PC-3 (cell line): ENCODE measurements around the gene NOC4L. TPM values are rescaled to one million over a fixed set of nuclear protein-coding genes. Genes with fewer than 3 reads are reported as not detected.

Source experiments
- ATAC-seq: fragments of 200-7000 bp; cut with Tn5 transposase; 2 replicates; pipeline ENCODE4 v1.9.1; 2020; ENCODE audit warnings: mild to moderate bottlenecking, moderate library complexity
- BruUV-seq: library from RNA; stranded (reverse); fragments of 400-500 nt; replicated peaks from 2 replicates; lab custom pipeline; 2021; lab: Mats Ljungman, UMichigan
- CTCF ChIA-PET: fragments of 300-600 bp; sonication (Branson Sonifier 250); formaldehyde crosslinking; loops from one replicate; lab custom pipeline; 2022; ENCODE audit warnings: antibody characterized with exemption; lab: Charles Lee
- POLR2A ChIA-PET: fragments of 300-600 bp; sonication (Branson Sonifier 250); formaldehyde crosslinking; loops from one replicate; lab custom pipeline; 2022; ENCODE audit warnings: antibody characterized with exemption; ENCODE audit not compliant: unreplicated experiment; lab: Charles Lee
- DNase-seq: peaks from one replicate; pipeline ENCODE4 v3.0.0-alpha.2; 2015
- H2AFZ ChIP-seq: fragments of 300-600 bp; sonication (generic); 2 replicates; pipeline ENCODE4 v1.6.0; 2016; ENCODE audit warnings: antibody characterized with exemption, low read length
- H3F3A ChIP-seq: fragments of 300-600 bp; sonication (generic); one replicate; pipeline ENCODE4 v1.6.0; 2017; ENCODE audit warnings: antibody characterized with exemption, low read length, control low read depth, mild to moderate bottlenecking; ENCODE audit not compliant: unreplicated experiment
- H3K27ac ChIP-seq: fragments of 300-600 bp; sonication (generic); 2 replicates; pipeline ENCODE4 v1.5.1; 2016; ENCODE audit warnings: mild to moderate bottlenecking, low read length
- H3K27me3 ChIP-seq: fragments of 300-600 bp; sonication (generic); 2 replicates; pipeline ENCODE4 v1.6.1; 2016; ENCODE audit warnings: low read length, mixed read lengths
- H3K36me3 ChIP-seq: fragments of 300-600 bp; sonication (generic); 2 replicates; pipeline ENCODE4 v1.6.1; 2016; ENCODE audit warnings: low read depth, mixed run types, low read length, mixed read lengths
- H3K4me1 ChIP-seq: fragments of 300-600 bp; sonication (generic); 2 replicates; pipeline ENCODE4 v1.5.1; 2016; ENCODE audit warnings: low read length; ENCODE audit not compliant: insufficient read depth
- H3K4me2 ChIP-seq: fragments of 300-600 bp; sonication (generic); 2 replicates; pipeline ENCODE4 v1.6.0; 2016; ENCODE audit warnings: low read length
- H3K4me3 ChIP-seq: fragments of 300-600 bp; sonication (generic); 2 replicates; pipeline ENCODE4 v1.5.1; 2016; ENCODE audit warnings: mild to moderate bottlenecking, low read length, mixed read lengths
- H3K79me2 ChIP-seq: fragments of 300-600 bp; sonication (generic); 2 replicates; pipeline ENCODE4 v1.6.1; 2017; ENCODE audit warnings: low read length, mixed read lengths
- H3K9ac ChIP-seq: fragments of 300-600 bp; sonication (generic); 2 replicates; pipeline ENCODE4 v1.6.0; 2016; ENCODE audit warnings: mild to moderate bottlenecking, low read length
- H3K9me2 ChIP-seq: fragments of 300-600 bp; sonication (generic); replicated peaks from 2 replicates; pipeline ENCODE4 v1.6.1; 2016; ENCODE audit warnings: mixed run types, low read length, mixed read lengths
- H3K9me3 ChIP-seq: fragments of 300-600 bp; sonication (generic); 2 replicates; pipeline ENCODE4 v1.6.1; 2016; ENCODE audit warnings: low read length, mixed read lengths
- H4K20me1 ChIP-seq: fragments of 300-600 bp; sonication (generic); 2 replicates; pipeline ENCODE4 v1.6.1; 2016; ENCODE audit warnings: low read length, mixed read lengths
- EZH2 ChIP-seq: fragments of 300-600 bp; sonication (generic); IDR thresholded peaks from one replicate; pipeline ENCODE4 v1.6.1; 2017; ENCODE audit warnings: antibody characterized with exemption, mild to moderate bottlenecking, low read length; ENCODE audit not compliant: unreplicated experiment
- EZH2phosphoT487 ChIP-seq: fragments of 300-600 bp; sonication (generic); IDR thresholded peaks from 2 replicates; pipeline ENCODE4 v1.6.1; 2018; ENCODE audit warnings: mild to moderate bottlenecking, antibody characterized with exemption, low read length, borderline replicate concordance
- intact Hi-C: fragments of 100-400 bp; cut with micrococcal nuclease; formaldehyde crosslinking; loops from 2 replicates; pipeline ENCODE4 v1.9.0; 2023
- total RNA-seq: library from RNA; depleted of rRNA; stranded (reverse); fragments of >200 nt; gene quantifications from 2 replicates; pipeline ENCODE4 v1.2.3, GENCODE V29; 2014
- TF ChIP-seq, protein P1 (sequence below): fragments of 300-600 bp; sonication (generic); conservative IDR thresholded peaks from 2 replicates; pipeline ENCODE4 v1.5.1; 2017; ENCODE audit warnings: antibody characterized with exemption, low read depth, mild to moderate bottlenecking, low read length

Gene NOC4L
- total RNA-seq, 1 experiment from 2014 or later = 44.4 TPM

DNA sequence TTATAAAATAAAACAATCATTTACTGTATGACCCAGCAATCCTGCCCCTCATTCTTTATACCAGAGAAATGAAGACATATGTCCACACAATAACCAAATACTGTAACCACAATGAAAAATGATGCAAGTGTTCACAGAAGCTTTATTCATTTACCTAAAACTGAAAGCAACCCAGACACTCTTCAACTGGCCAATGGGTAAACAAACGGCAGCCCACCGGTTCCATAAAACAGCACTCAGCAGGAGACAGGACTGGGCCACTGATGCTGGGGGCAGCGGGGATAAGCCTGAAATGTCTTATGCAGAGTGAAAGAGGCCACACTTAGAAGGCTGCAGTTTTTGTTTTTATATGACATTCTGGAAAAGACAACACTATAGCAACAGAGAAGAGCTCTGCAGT lies 15.2 kb upstream of the NOC4L start:
- no peak overlapping the region for H2AFZ ChIP-seq
- H3K27ac ChIP-seq = 0 out of 2 replicates have a peak overlapping the region, but pooled peaks have one; percentile 28
- no peak for TF ChIP-seq EZH2
- no peak for TF ChIP-seq EZH2phosphoT487
- H3K79me2 ChIP-seq = no peaks in the 10 kb centered on the region
- ChIA-PET CTCF (no interaction called here), POLR2A (no interaction called here)
- H4K20me1 ChIP-seq = no peaks in the 10 kb centered on the region
- intact Hi-C loops = no loop called here
- H3F3A ChIP-seq = no peaks in the 10 kb centered on the region
- BruUV-seq = no TSS peak
- no peaks in the 10 kb centered on the region for H3K9me3 ChIP-seq
- H3K36me3 ChIP-seq = peaks cover 46% of the 10 kb centered on the region
- ATAC-seq = no peak
- H3K4me1 ChIP-seq = peaks cover 3% of the 10 kb centered on the region; the same call in 1 of the 2 replicates
- H3K4me3 ChIP-seq = no peak overlapping the region
- H3K27me3 ChIP-seq = no peaks in the 10 kb centered on the region
- H3K9ac ChIP-seq = no peak overlapping the region
- H3K4me2 ChIP-seq = no peak overlapping the region
- DNase-seq = no peak
- no peaks in the 10 kb centered on the region for H3K9me2 ChIP-seq

DNA sequence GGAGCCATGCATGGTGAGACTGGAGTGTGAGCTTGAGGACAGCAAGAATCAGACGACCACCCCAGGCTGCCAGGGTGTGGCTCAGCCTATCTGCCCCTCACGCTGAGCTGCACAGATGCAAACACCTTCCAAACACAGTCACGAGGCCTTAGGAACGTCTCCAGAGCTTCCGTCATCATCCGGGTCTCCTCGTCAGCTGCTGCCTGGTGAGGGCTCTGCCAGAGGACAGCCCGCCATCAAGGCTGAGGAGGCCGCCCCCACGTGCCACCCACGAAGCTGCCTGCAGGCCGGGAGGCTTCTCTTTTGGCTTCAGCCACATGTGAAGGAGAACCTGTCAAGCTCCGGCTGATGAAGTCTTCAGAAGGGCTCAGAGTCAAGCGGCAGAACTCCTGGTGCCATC lies 13.6 kb upstream of the NOC4L start:
- ATAC-seq (no peak), DNase-seq (no peak)
- ChIA-PET CTCF (no interaction called here), POLR2A (no interaction called here)
- H3K27ac ChIP-seq = no peak overlapping the region
- intact Hi-C loops = no loop called here
- no peaks in the 10 kb centered on the region for H3K9me3 ChIP-seq
- no peak overlapping the region for H2AFZ ChIP-seq
- H3K79me2 ChIP-seq = no peaks in the 10 kb centered on the region
- no peak overlapping the region for H3K9ac ChIP-seq
- no TSS peak for BruUV-seq
- H3K9me2 ChIP-seq = no peaks in the 10 kb centered on the region
- H3K36me3 ChIP-seq = peaks cover 32% of the 10 kb centered on the region
- no peaks in the 10 kb centered on the region for H4K20me1 ChIP-seq
- H3K27me3 ChIP-seq = no peaks in the 10 kb centered on the region
- no peak overlapping the region for H3K4me3 ChIP-seq
- TF ChIP-seq EZH2 (no peak), EZH2phosphoT487 (no peak)
- TF ChIP-seq, protein P1, sequence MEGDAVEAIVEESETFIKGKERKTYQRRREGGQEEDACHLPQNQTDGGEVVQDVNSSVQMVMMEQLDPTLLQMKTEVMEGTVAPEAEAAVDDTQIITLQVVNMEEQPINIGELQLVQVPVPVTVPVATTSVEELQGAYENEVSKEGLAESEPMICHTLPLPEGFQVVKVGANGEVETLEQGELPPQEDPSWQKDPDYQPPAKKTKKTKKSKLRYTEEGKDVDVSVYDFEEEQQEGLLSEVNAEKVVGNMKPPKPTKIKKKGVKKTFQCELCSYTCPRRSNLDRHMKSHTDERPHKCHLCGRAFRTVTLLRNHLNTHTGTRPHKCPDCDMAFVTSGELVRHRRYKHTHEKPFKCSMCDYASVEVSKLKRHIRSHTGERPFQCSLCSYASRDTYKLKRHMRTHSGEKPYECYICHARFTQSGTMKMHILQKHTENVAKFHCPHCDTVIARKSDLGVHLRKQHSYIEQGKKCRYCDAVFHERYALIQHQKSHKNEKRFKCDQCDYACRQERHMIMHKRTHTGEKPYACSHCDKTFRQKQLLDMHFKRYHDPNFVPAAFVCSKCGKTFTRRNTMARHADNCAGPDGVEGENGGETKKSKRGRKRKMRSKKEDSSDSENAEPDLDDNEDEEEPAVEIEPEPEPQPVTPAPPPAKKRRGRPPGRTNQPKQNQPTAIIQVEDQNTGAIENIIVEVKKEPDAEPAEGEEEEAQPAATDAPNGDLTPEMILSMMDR = no peak
- H3K4me1 ChIP-seq = peaks cover 3% of the 10 kb centered on the region; the same call in 1 of the 2 replicates
- H3F3A ChIP-seq = no peaks in the 10 kb centered on the region
- no peak overlapping the region for H3K4me2 ChIP-seq

DNA sequence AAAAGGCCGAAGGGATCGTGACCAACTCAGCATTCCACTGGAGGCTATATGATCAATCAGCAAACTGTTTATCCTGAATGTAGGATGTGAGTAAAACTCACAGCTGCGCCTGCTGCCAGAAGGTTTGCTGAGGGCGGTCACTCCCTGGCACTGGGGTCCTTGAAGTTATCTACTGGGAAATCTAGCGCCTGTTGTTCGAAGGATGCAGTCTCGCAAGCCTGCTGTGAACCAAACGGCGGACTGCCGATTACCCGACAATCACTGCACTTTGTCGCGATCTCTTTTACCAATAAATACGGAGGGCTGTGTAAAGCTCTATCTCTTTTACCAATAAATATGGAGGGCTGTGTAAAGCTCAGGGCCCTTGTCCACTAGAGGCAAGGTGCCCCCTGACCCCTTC lies 13.0 kb upstream of the NOC4L start:
- intact Hi-C loops = no loop called here
- ATAC-seq (no peak), DNase-seq (no peak)
- no peak overlapping the region for H3K4me3 ChIP-seq
- ChIA-PET POLR2A (no interaction called here), CTCF (no interaction called here)
- no peaks in the 10 kb centered on the region for H3K9me2 ChIP-seq
- no peak overlapping the region for H3K4me2 ChIP-seq
- H3K9ac ChIP-seq = no peak overlapping the region
- H3K4me1 ChIP-seq = peaks cover 3% of the 10 kb centered on the region; the same call in 1 of the 2 replicates
- no peaks in the 10 kb centered on the region for H3K79me2 ChIP-seq
- no peaks in the 10 kb centered on the region for H3K27me3 ChIP-seq
- peaks cover 26% of the 10 kb centered on the region for H3K36me3 ChIP-seq
- BruUV-seq = no TSS peak
- H3K9me3 ChIP-seq = no peaks in the 10 kb centered on the region
- H2AFZ ChIP-seq = no peak overlapping the region
- H4K20me1 ChIP-seq = no peaks in the 10 kb centered on the region
- TF ChIP-seq EZH2 (no peak), EZH2phosphoT487 (no peak)
- TF ChIP-seq, protein P1 = no peak
- H3K27ac ChIP-seq = no peak overlapping the region
- no peaks in the 10 kb centered on the region for H3F3A ChIP-seq
